BJ (cell line): ENCODE results near the gene OPRL1. TPM values are rescaled to one million over a fixed set of nuclear protein-coding genes. Genes with fewer than 3 reads are reported as not detected.
"Not testable (repeated sequence)": the region's sequence is repeated elsewhere in the genome, so short reads cannot be mapped to it uniquely, and the experiment has no call there.

Experiments
- CTCF ChIA-PET: fragments of 350-600 bp; formaldehyde crosslinking; extraction: SDS; loops from one replicate; lab custom pipeline; 2021; ENCODE audit warnings: antibody characterized with exemption, inconsistent platforms; lab: Yijun Ruan, JAX
- POLR2A ChIA-PET: fragments of 300-600 bp; sonication (Branson Sonifier 250); formaldehyde crosslinking; extraction: SDS; loops from one replicate; lab custom pipeline; 2021; ENCODE audit warnings: antibody characterized with exemption; lab: Charles Lee
- DNase-seq: peaks from one replicate; pipeline ENCODE4 v3.0.0-alpha.2; 2011; ENCODE audit warnings: low read depth
- H3K27me3 ChIP-seq: 2 replicates; pipeline ENCODE4 v1.6.0; 2011; ENCODE audit warnings: low read length; ENCODE audit not compliant: control insufficient read depth, insufficient read depth
- H3K36me3 ChIP-seq: 2 replicates; pipeline ENCODE4 v1.5.1; 2011; ENCODE audit warnings: low read length; ENCODE audit not compliant: control insufficient read depth, insufficient read depth
- H3K4me3 ChIP-seq: 2 replicates; pipeline ENCODE4 v1.5.1; 2011; ENCODE audit warnings: low read depth, mild to moderate bottlenecking, control low read depth, low read length
- polyA plus RNA-seq: library from polyadenylated mRNA; depleted of rRNA; stranded (reverse); fragments of >200 nt; gene quantifications from 2 replicates; pipeline ENCODE4 v1.2.3, GENCODE V29; 2011
- TF ChIP-seq, protein P1 (sequence below): IDR thresholded peaks from 2 replicates; pipeline ENCODE4 v1.5.1; 2011; ENCODE audit warnings: low read depth, mild to moderate bottlenecking, control low read depth, inconsistent platforms, low read length, moderate library complexity; ENCODE audit not compliant: insufficient read depth

OPRL1 gene
- polyA plus RNA-seq, 1 experiment: 0.97 TPM

- POLR2A ChIA-PET: no interaction called here
- no peak for DNase-seq
- CTCF ChIA-PET: interaction anchor here (0.6 to 2.2 kb wide), 2 partner anchors 34 to 47 kb away, joined by 3 to 9 read pairs; no protein-coding TSS in a partner anchor
These were observed 6.9 kb downstream of the OPRL1 start for GRCh38 chr20:64086801-64087200.

DNA sequence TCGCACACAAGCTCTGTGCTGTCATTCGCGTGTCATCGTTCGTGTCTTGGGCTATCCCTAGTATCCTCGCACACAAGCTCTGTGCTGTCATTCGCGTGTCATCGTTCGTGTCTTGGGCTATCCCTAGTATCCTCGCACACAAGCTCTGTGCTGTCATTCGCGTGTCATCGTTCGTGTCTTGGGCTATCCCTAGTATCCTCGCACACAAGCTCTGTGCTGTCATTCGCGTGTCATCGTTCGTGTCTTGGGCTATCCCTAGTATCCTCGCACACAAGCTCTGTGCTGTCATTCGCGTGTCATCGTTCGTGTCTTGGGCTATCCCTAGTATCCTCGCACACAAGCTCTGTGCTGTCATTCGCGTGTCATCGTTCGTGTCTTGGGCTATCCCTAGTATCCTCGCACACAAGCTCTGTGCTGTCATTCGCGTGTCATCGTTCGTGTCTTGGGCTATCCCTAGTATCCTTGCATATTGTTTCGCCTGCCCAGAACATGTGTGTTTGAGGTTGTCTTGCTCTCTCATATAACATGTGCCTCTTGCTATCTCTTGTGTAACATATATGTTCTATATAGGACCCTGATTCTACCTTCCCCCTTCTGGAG, 7.4 kb downstream of the OPRL1 start:
- CTCF ChIA-PET: interaction anchor here (0.6 to 2.2 kb wide), 2 partner anchors 33 to 48 kb away, joined by 3 to 9 read pairs; no protein-coding TSS in a partner anchor
- peaks cover 25% of the 10 kb centered on the region for H3K27me3 ChIP-seq
- DNase-seq, H3K4me3 ChIP-seq, H3K36me3 ChIP-seq, POLR2A ChIA-PET: not testable (repeated sequence)

More at GRCh38 chr20:64086801-64087200, 6.9 kb downstream of the OPRL1 start:
- no peaks in the 10 kb centered on the region for H3K36me3 ChIP-seq
- TF ChIP-seq, protein P1, sequence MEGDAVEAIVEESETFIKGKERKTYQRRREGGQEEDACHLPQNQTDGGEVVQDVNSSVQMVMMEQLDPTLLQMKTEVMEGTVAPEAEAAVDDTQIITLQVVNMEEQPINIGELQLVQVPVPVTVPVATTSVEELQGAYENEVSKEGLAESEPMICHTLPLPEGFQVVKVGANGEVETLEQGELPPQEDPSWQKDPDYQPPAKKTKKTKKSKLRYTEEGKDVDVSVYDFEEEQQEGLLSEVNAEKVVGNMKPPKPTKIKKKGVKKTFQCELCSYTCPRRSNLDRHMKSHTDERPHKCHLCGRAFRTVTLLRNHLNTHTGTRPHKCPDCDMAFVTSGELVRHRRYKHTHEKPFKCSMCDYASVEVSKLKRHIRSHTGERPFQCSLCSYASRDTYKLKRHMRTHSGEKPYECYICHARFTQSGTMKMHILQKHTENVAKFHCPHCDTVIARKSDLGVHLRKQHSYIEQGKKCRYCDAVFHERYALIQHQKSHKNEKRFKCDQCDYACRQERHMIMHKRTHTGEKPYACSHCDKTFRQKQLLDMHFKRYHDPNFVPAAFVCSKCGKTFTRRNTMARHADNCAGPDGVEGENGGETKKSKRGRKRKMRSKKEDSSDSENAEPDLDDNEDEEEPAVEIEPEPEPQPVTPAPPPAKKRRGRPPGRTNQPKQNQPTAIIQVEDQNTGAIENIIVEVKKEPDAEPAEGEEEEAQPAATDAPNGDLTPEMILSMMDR: no peak
- peaks cover 26% of the 10 kb centered on the region for H3K27me3 ChIP-seq
- no peak overlapping the region for H3K4me3 ChIP-seq

DNA sequence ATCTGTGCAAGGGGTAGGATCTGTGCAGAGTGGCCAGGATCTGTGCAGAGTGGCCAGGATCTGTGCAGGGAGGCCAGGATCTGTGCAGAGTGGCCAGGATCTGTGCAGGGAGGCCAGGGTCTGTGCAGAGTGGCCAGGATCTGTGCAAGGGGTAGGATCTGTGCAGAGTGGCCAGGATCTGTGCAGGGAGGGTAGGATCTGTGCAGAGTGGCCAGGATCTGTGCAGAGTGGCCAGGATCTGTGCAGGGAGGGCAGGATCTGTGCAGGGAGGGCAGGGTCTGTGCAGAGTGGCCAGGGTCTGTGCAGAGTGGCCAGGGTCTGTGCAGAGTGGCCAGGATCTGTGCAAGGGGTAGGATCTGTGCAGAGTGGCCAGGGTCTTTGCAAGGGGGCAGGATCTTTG, 8.7 kb downstream of the OPRL1 start:
- DNase-seq, POLR2A ChIA-PET, H3K36me3 ChIP-seq, H3K4me3 ChIP-seq, CTCF ChIA-PET: not testable (repeated sequence)
- H3K27me3 ChIP-seq: peaks cover 27% of the 10 kb centered on the region

DNA sequence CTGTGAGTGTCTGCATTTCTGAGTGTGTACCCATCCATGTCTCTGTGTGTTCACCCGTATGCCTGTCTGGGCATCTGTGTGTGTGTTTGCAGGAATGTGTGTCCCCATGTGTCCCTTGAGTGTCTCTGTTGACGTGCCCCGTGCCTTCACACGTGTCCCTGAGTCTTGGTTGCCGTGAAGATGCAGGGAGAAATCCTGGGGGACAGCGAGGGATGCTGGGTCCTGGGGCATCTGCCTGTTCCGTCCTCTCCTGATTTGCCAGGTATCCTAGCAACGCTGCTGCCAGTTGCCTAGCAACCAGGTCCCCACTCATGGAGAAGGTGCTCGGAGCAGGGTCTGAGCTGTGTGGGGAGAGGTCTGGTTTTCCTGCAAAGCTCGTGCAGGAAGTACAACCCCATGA, 10.3 kb downstream of the OPRL1 start:
- DNase-seq: no peak
- TF ChIP-seq, protein P1: no peak
- Histone ChIP-seq H3K4me3 (no peak overlapping the region), H3K36me3 (no peaks in the 10 kb centered on the region), H3K27me3 (peaks cover 17% of the 10 kb centered on the region)
- CTCF ChIA-PET: no interaction called here
- POLR2A ChIA-PET: no interaction called here

- TF ChIP-seq, protein P1: no peak
- no peak overlapping the region for H3K4me3 ChIP-seq
- POLR2A ChIA-PET: no interaction called here
These were observed 11.5 kb downstream of the OPRL1 start for GRCh38 chr20:64091340-64091739.

GRCh38 chr20:64091770-64092169, 11.9 kb downstream of the OPRL1 start:
- Histone ChIP-seq H3K36me3 (no peaks in the 10 kb centered on the region), H3K4me3 (no peak overlapping the region), H3K27me3 (peaks cover 7% of the 10 kb centered on the region)
- DNase-seq: no peak
- POLR2A ChIA-PET: no interaction called here
- CTCF ChIA-PET: interaction anchor here (1.0 to 1.9 kb wide), 3 partner anchors 8 to 28 kb away, joined by 4 to 7 read pairs (median 6); no protein-coding TSS in a partner anchor
- TF ChIP-seq, protein P1: no peak

More at GRCh38 chr20:64091340-64091739, 11.5 kb downstream of the OPRL1 start:
- Histone ChIP-seq H3K27me3 (peaks cover 9% of the 10 kb centered on the region), H3K36me3 (no peaks in the 10 kb centered on the region)
- DNase-seq: no peak
- CTCF ChIA-PET: interaction anchor here (1.0 to 1.8 kb wide), 2 partner anchors 11 to 29 kb away, joined by 4 to 7 read pairs; no protein-coding TSS in a partner anchor
